Fibroblast of lung (primary cell): Measurements from ENCODE around the gene DLGAP4. TPM values are rescaled to one million over a fixed set of nuclear protein-coding genes. Genes with fewer than 3 reads are reported as not detected.

Source experiments
- DNase-seq, 2 donors: peaks; one replicate each; pipeline versions ENCODE4 v3.0.0 to v3.0.0-alpha.2; 2010; ENCODE audit warnings: low read depth in 2 of 2
- H2AFZ ChIP-seq: 2 replicates; pipeline ENCODE4 v1.5.1; 2012; ENCODE audit warnings: low read length, control low read depth, inconsistent platforms
- H3K27ac ChIP-seq: 2 replicates; pipeline ENCODE4 v1.5.1; 2011; ENCODE audit warnings: low read length, control low read depth; ENCODE audit not compliant: insufficient read depth
- H3K27me3 ChIP-seq: 2 replicates; pipeline ENCODE4 v1.5.1; 2011; ENCODE audit warnings: mild to moderate bottlenecking, low read length; ENCODE audit not compliant: control insufficient read depth, insufficient read depth
- H3K36me3 ChIP-seq: 2 replicates; pipeline ENCODE4 v1.5.1; 2011; ENCODE audit warnings: low read length; ENCODE audit not compliant: control insufficient read depth, insufficient read depth
- H3K4me1 ChIP-seq: 2 replicates; pipeline ENCODE4 v1.5.1; 2011; ENCODE audit warnings: low read length; ENCODE audit not compliant: control insufficient read depth, insufficient read depth; ENCODE audit errors: extremely low read depth
- H3K4me2 ChIP-seq: 2 replicates; pipeline ENCODE4 v1.5.1; 2011; ENCODE audit warnings: low read length, control low read depth; ENCODE audit not compliant: insufficient read depth; ENCODE audit errors: extremely low read depth
- H3K4me3 ChIP-seq, 4 experiments: fragments of 200-600 bp in 1 of 4; sonication (generic) in 1 of 4; replicated peaks in 1 of 4; 2 replicates each; pipeline ENCODE4 v1.5.1; 2011 to 2016; ENCODE audit warnings: low read length in 4 of 4, low read depth in 3 of 4, mild to moderate bottlenecking in 3 of 4, control low read depth in 2 of 4, inconsistent platforms in 1 of 4, mixed read lengths in 1 of 4; ENCODE audit not compliant: insufficient read depth in 1 of 4; ENCODE audit errors: control extremely low read depth in 1 of 4
- H3K79me2 ChIP-seq: 2 replicates; pipeline ENCODE4 v1.5.1; 2012; ENCODE audit warnings: mild to moderate bottlenecking, low read length, inconsistent platforms; ENCODE audit not compliant: control insufficient read depth, insufficient read depth
- H3K9ac ChIP-seq: 2 replicates; pipeline ENCODE4 v1.5.1; 2011; ENCODE audit warnings: mild to moderate bottlenecking, low read length, control low read depth; ENCODE audit not compliant: insufficient read depth
- H3K9me3 ChIP-seq: 2 replicates; pipeline ENCODE4 v1.5.1; 2012; ENCODE audit warnings: low read depth, low read length; ENCODE audit not compliant: control insufficient read depth, insufficient read depth
- H4K20me1 ChIP-seq: 2 replicates; pipeline ENCODE4 v1.5.1; 2011; ENCODE audit warnings: low read length; ENCODE audit not compliant: control insufficient read depth, insufficient read depth; ENCODE audit errors: extremely low read depth
- CTCF ChIP-seq, 2 donors: IDR thresholded peaks in 1 of 2; conservative IDR thresholded peaks in 1 of 2; 1 replicate in 1 of 2; 2 replicates in 1 of 2; pipeline ENCODE4 v1.5.1; 2011 to 2012; ENCODE audit warnings: low read length in 2 of 2, control low read depth in 1 of 2, inconsistent platforms in 1 of 2, low read depth in 1 of 2, mild to moderate bottlenecking in 1 of 2
- EZH2 ChIP-seq: IDR thresholded peaks from 2 replicates; pipeline ENCODE4 v1.5.1; 2012; ENCODE audit warnings: low read length, control low read depth, mild to moderate bottlenecking; ENCODE audit errors: missing control alignments
- polyA plus RNA-seq, 2 donors: library from polyadenylated mRNA; depleted of rRNA in 1 of 2; stranded (reverse) in 1 of 2; unstranded in 1 of 2; fragments of >200 nt; gene quantifications; 2 replicates each; pipeline ENCODE4 v1.2.1, GENCODE V29; 2011 to 2012; ENCODE audit warnings: missing spikeins in 1 of 2
- total RNA-seq: library from RNA; depleted of rRNA; stranded (reverse); fragments of >200 nt; gene quantifications from 2 replicates; pipeline ENCODE4 v1.2.1, GENCODE V29; 2014

Gene DLGAP4
- total and polyA plus RNA-seq, 2 donors (not counting 1 experiment from before 2014, with no cell fraction given) = 25.9 to 26.9 TPM

GRCh38 chr20:36269507-36269906 is 36.6 kb upstream of the DLGAP4 start:
- Histone ChIP-seq H3K4me3 (no peak overlapping the region), H2AFZ (no peak overlapping the region), H3K79me2 (no peaks in the 10 kb centered on the region), H3K36me3 (no peaks in the 10 kb centered on the region), H3K27ac (no peak overlapping the region), H3K27me3 (no peaks in the 10 kb centered on the region), H3K9ac (no peak overlapping the region), H4K20me1 (no peaks in the 10 kb centered on the region), H3K4me1 (no peaks in the 10 kb centered on the region), H3K9me3 (no peaks in the 10 kb centered on the region), H3K4me2 (no peak overlapping the region)
- DNase-seq = no peak
- TF ChIP-seq CTCF (conservative IDR thresholded peaks at IDR 0.05 in 1 of 2, IDR thresholded peaks at IDR 0.05 in 1 of 2; ENCODE audit: low read depth in 1 of 2, low read length in 2 of 2) (no peak), EZH2 (no peak)

DNA sequence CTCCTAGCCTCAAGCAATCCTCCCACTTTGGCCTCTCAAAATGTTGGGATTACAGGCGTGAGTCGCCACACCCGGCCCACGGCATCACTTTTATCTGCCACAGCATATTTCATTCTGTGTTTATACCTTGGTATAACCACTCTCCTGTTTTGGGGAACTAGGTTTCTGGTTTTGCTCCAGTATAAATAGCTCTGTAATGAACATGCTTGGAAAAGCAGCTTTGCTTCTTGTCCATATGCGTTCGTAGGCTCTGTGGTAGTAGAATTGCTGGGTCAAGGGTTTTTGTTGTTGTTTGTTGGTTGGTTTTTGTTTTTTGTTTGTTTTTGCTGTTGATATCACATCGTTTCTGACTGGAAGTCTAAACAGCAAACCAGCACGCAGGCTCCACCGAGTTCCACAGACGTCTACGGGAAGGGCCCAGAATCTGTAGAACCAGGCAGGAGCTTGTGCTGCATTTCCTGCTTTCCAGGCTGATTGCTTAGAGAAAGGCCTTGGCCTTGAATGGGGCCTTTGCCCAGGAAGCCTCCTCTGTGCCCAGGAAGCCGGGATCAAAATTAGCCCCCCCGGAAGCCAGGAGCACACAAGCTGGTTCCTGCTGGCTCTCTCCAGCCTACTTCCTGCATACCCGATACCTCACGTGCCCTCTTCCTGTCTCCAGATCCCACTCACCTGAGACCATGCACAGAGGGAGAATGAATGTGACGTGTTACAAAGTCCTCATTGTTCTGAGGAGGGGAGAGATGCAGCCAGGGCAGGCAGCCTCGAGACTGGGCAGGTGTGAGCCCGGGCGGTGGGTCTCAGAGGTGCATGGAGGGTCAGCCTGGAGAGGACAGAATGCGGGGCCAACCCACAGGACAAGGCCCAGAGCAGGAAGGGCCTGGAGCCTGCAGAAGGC is 35.1 kb upstream of the DLGAP4 start:
- TF ChIP-seq EZH2 (no peak), CTCF (conservative IDR thresholded peaks at IDR 0.05 in 1 of 2, IDR thresholded peaks at IDR 0.05 in 1 of 2; ENCODE audit: low read depth in 1 of 2, low read length in 2 of 2) (no peak)
- Histone ChIP-seq H3K79me2 (no peaks in the 10 kb centered on the region), H3K36me3 (no peaks in the 10 kb centered on the region), H3K9ac (no peak overlapping the region), H3K27me3 (no peaks in the 10 kb centered on the region), H3K4me2 (no peak overlapping the region), H3K4me1 (no peaks in the 10 kb centered on the region), H3K27ac (no peak overlapping the region), H2AFZ (no peak overlapping the region), H4K20me1 (no peaks in the 10 kb centered on the region), H3K9me3 (no peaks in the 10 kb centered on the region), H3K4me3 (no peak overlapping the region)
- DNase-seq = no peak

DNA sequence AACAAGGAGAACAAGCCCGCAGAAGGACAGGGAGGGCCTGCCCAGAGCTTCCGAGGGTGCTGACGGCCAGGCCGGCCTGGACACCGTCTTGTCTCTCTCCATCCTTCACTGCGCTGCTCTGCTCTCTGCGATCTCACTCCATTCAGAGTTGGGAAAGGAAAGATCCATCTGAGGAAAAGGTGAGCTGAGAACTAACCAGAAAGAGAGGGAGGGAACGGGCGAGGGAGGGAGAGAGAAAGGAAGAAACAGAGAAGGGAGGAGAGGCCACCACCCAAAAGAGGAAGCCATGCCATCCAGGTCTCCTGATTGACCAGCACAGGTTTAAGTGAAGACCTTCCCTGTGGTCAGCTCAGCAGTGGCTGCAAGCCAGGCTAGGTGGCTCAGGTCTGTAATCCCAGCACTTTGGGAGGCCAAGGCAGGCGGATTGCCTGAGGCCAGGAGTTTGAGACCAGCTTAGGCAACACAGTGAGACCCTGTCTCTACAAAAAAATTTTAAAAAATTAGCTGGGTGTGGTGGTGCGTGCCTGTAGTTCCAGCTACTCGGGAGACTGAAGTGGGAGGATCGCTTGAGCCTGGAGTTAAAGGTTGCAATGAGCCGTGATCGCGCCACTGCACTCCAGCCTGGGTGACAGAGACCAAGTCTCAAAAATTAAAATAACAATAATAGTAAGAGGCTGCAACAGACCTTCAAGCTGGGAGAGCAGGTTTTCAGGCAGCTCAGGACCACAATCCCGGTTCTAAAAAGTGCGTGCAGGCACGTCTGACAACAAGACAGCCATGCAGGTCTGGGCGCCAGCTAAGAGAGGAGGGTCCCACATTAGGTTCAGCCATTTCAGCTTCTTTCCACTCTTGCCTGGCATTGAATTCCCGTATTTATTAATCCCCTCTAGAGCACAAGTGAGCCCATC is 34.2 kb upstream of the DLGAP4 start:
- Histone ChIP-seq H3K4me3 (no peak overlapping the region), H3K9ac (no peak overlapping the region), H3K36me3 (no peaks in the 10 kb centered on the region), H3K27ac (no peak overlapping the region), H3K4me2 (no peak overlapping the region), H4K20me1 (no peaks in the 10 kb centered on the region), H3K27me3 (no peaks in the 10 kb centered on the region), H3K79me2 (no peaks in the 10 kb centered on the region), H3K4me1 (no peaks in the 10 kb centered on the region), H3K9me3 (no peaks in the 10 kb centered on the region), H2AFZ (no peak overlapping the region)
- TF ChIP-seq CTCF (conservative IDR thresholded peaks at IDR 0.05 in 1 of 2, IDR thresholded peaks at IDR 0.05 in 1 of 2; ENCODE audit: low read depth in 1 of 2, low read length in 2 of 2) = no peak
- no peak for TF ChIP-seq EZH2
- no peak for DNase-seq
